GM12878 (cell line): ENCODE data around the gene ECT2.

Experiments
- CHD4 ChIP-seq: fragments of 200-600 bp; sonication (generic); IDR thresholded peaks from 2 replicates; pipeline ENCODE4 v1.6.1; 2016; ENCODE audit warnings: mild to moderate bottlenecking
- CTCF ChIP-seq, 3 experiments: IDR thresholded peaks in 2 of 3; conservative IDR thresholded peaks in 1 of 3; 2 replicates each; pipeline ENCODE4 v1.5.1; 2011; ENCODE audit warnings: low read depth in 3 of 3, low read length in 3 of 3, mild to moderate bottlenecking in 3 of 3, control low read depth in 2 of 3, moderate library complexity in 2 of 3, inconsistent platforms in 1 of 3, mixed read lengths in 1 of 3; ENCODE audit not compliant: control insufficient read depth in 2 of 3, insufficient read depth in 1 of 3; ENCODE audit errors: extremely low read depth in 1 of 3
- EP300 ChIP-seq, 2 experiments: fragments of 150-350 bp in 1 of 2; IDR thresholded peaks; 2 replicates each; pipeline ENCODE4 v1.6.1; 2011 to 2012; ENCODE audit warnings: low read depth in 2 of 2, low read length in 2 of 2, borderline replicate concordance in 1 of 2, improper control_type of control experiment in 1 of 2, inconsistent platforms in 1 of 2; ENCODE audit not compliant: control insufficient read depth in 1 of 2
- NKRF ChIP-seq: fragments of 450-650 bp; conservative IDR thresholded peaks from 2 replicates; pipeline ENCODE4 v1.6.1; 2017; ENCODE audit warnings: mild to moderate bottlenecking, moderate library complexity
- SMC3 ChIP-seq: IDR thresholded peaks from 2 replicates; pipeline ENCODE4 v1.6.1; 2011; ENCODE audit warnings: low read length, improper control_type of control experiment, borderline replicate concordance
- TAF1 ChIP-seq: IDR thresholded peaks from 2 replicates; pipeline ENCODE4 v1.6.1; 2011; ENCODE audit warnings: mild to moderate bottlenecking, low read depth, low read length, borderline replicate concordance
- TCF12 ChIP-seq: IDR thresholded peaks from 2 replicates; pipeline ENCODE4 v1.6.1; 2011; ENCODE audit warnings: low read depth, mild to moderate bottlenecking, low read length

DNA sequence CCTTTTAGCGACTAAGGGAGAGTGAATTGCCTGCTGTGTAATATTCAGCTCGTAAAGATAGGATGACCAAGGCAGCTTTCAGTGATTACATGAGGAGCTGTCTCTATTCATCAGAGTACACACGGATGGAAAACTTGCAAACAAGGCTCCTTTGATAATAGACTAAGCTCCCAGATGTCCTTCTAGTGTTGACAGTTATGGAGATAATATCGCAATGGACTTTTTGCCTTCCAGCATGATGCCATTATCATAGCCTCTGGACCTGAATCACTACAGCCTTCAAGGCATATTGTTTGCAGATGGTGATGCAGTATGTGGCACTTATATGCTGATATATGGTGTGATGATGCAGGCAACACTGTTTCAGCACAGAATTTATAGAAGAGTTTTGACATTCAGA lies 93.9 kb downstream of the ECT2 start:
- no peak for TF ChIP-seq NKRF
- TF ChIP-seq EP300 (IDR thresholded peaks at IDR 0.05; ENCODE audit: borderline replicate concordance in 1 of 2, control insufficient read depth in 1 of 2, low read depth in 2 of 2, low read length in 2 of 2) = no peak
- no peak for TF ChIP-seq CHD4
- TF ChIP-seq CTCF (IDR thresholded peaks at IDR 0.05 in 2 of 3, conservative IDR thresholded peaks at IDR 0.05 in 1 of 3; ENCODE audit: control insufficient read depth in 2 of 3, extremely low read depth in 1 of 3, insufficient read depth in 1 of 3, low read depth in 3 of 3, low read length in 3 of 3) = no peak
- no peak for TF ChIP-seq TAF1
- TF ChIP-seq SMC3 = no peak
- no peak for TF ChIP-seq TCF12
